ENCODE results near the gene FOLH1.
A peak's percentile ranks its signal among the peaks of the same experiment; 100 is the strongest.
"Not testable (repeated sequence)": the region's sequence is repeated elsewhere in the genome, so short reads cannot be mapped to it uniquely, and the experiment has no call there.

Gene FOLH1

GRCh38 chr11:49208006-49208721 lies at the start of gene FOLH1:
Gene FOLH1 (minus strand): TSS chr11:49208602. CDS start chr11:49208409, 193 bp downstream.
- DNase-seq (ENCODE audit: low spot score) (peak; percentile 78), FAIRE-seq (no peak)

GRCh38 chr11:49255148-49255547 lies 46.7 kb upstream of the FOLH1 start:
- FAIRE-seq; DNase-seq (ENCODE audit: low spot score): not testable (repeated sequence)

- not testable (repeated sequence) for DNase-seq (ENCODE audit: low spot score)
- FAIRE-seq = peak; percentile 78
These were observed 42.8 kb upstream of the FOLH1 start for GRCh38 chr11:49251212-49251611.

- FAIRE-seq; DNase-seq (ENCODE audit: low spot score): not testable (repeated sequence)
These were observed 42.2 kb upstream of the FOLH1 start for GRCh38 chr11:49250398-49251115.

- not testable (repeated sequence) for FAIRE-seq
These were observed 41.0 kb upstream of the FOLH1 start for GRCh38 chr11:49249363-49249762.

GRCh38 chr11:49233685-49234084 lies 25.3 kb upstream of the FOLH1 start:
- not testable (repeated sequence) for FAIRE-seq; DNase-seq (ENCODE audit: low spot score)

More at GRCh38 chr11:49249363-49249762, 41.0 kb upstream of the FOLH1 start:
- DNase-seq (ENCODE audit: low spot score) = not testable (repeated sequence)

- not testable (repeated sequence) for FAIRE-seq; DNase-seq (ENCODE audit: low spot score)
These were observed 24.6 kb upstream of the FOLH1 start for GRCh38 chr11:49233019-49233418.

GRCh38 chr11:49231725-49232124 lies 23.3 kb upstream of the FOLH1 start:
- FAIRE-seq; DNase-seq (ENCODE audit: low spot score): not testable (repeated sequence)

- FAIRE-seq = peak; percentile 88
- not testable (repeated sequence) for DNase-seq (ENCODE audit: low spot score)
These were observed 22.1 kb upstream of the FOLH1 start for GRCh38 chr11:49230534-49230933.

GRCh38 chr11:49230001-49230400 lies 21.6 kb upstream of the FOLH1 start:
- DNase-seq (ENCODE audit: low spot score); FAIRE-seq: not testable (repeated sequence)

GRCh38 chr11:49229136-49229535 lies 20.7 kb upstream of the FOLH1 start:
- not testable (repeated sequence) for DNase-seq (ENCODE audit: low spot score); FAIRE-seq

GRCh38 chr11:49225255-49225785 lies 16.9 kb upstream of the FOLH1 start:
- not testable (repeated sequence) for FAIRE-seq; DNase-seq (ENCODE audit: low spot score)

GRCh38 chr11:49221112-49221511 lies 12.7 kb upstream of the FOLH1 start:
- DNase-seq (ENCODE audit: low spot score) (no peak), FAIRE-seq (no peak)

GRCh38 chr11:49213026-49213560 lies 4.7 kb upstream of the FOLH1 start:
- no peak for FAIRE-seq

GRCh38 chr11:49206999-49207398 lies 1.4 kb downstream of the FOLH1 start:
- FAIRE-seq; DNase-seq (ENCODE audit: low spot score): not testable (repeated sequence)

More at GRCh38 chr11:49213026-49213560, 4.7 kb upstream of the FOLH1 start:
- DNase-seq (ENCODE audit: low spot score) = no peak

- FAIRE-seq (peak; percentile 13), DNase-seq (ENCODE audit: low spot score) (no peak)
These were observed 6.0 kb downstream of the FOLH1 start for GRCh38 chr11:49202287-49202976.

- FAIRE-seq; DNase-seq (ENCODE audit: low spot score): not testable (repeated sequence)
These were observed 11.6 kb downstream of the FOLH1 start for GRCh38 chr11:49196775-49197174.

GRCh38 chr11:49196002-49196401 lies 12.4 kb downstream of the FOLH1 start:
- DNase-seq (ENCODE audit: low spot score); FAIRE-seq: not testable (repeated sequence)

GRCh38 chr11:49190287-49190686 lies 18.1 kb downstream of the FOLH1 start:
- FAIRE-seq; DNase-seq (ENCODE audit: low spot score): not testable (repeated sequence)

- DNase-seq (ENCODE audit: low spot score); FAIRE-seq: not testable (repeated sequence)
These were observed 22.2 kb downstream of the FOLH1 start for GRCh38 chr11:49186225-49186624.

- not testable (repeated sequence) for FAIRE-seq; DNase-seq (ENCODE audit: low spot score)
These were observed 22.8 kb downstream of the FOLH1 start for GRCh38 chr11:49185597-49185996.
